ENCODE data around the gene BUB1B. TPM values are rescaled to one million over a fixed set of nuclear protein-coding genes. Genes with fewer than 3 reads are reported as not detected.
A peak's percentile ranks its signal among the peaks of the same experiment; 100 is the strongest.

The BUB1B gene
- total RNA-seq, 1 donor from 2014 or later: 2.4 TPM

GRCh38 chr15:40233727-40234577, 73.1 kb downstream of the BUB1B start:
- intact Hi-C loops (cut with DNase I): no loop called here
- ATAC-seq (no peak), DNase-seq (ENCODE audit: missing footprints) (no peak)

- peak; percentile 50 for DNase-seq (ENCODE audit: missing footprints)
- no peak for ATAC-seq
- intact Hi-C loops (cut with DNase I): no loop called here
Measured at GRCh38 chr15:40234783-40235182, 73.9 kb downstream of the BUB1B start.

GRCh38 chr15:40235201-40235885, 74.5 kb downstream of the BUB1B start:
- intact Hi-C loops (cut with DNase I): no loop called here
- no peak for ATAC-seq
- DNase-seq (ENCODE audit: missing footprints): no peak

GRCh38 chr15:40238532-40239403, 77.9 kb downstream of the BUB1B start, which contains the start of gene PAK6:
Gene PAK6, plus strand, starts transcription at chr15:40239063. Its CDS starts 25,723 bp downstream, at chr15:40264786.
- peak; percentile 71 for DNase-seq (ENCODE audit: missing footprints)
- intact Hi-C loops (cut with DNase I): no loop called here

GRCh38 chr15:40239404-40239692, 78.5 kb downstream of the BUB1B start:
- DNase-seq (ENCODE audit: missing footprints) (no peak), ATAC-seq (no peak)
- intact Hi-C loops (cut with DNase I): no loop called here

More at GRCh38 chr15:40238532-40239403, 77.9 kb downstream of the BUB1B start, which contains the start of gene PAK6:
- ATAC-seq: peak; percentile 53

- DNase-seq (ENCODE audit: missing footprints): peak; percentile 43
- intact Hi-C loops (cut with DNase I): no loop called here
- no peak for ATAC-seq
Measured at GRCh38 chr15:40239693-40240618, 79.1 kb downstream of the BUB1B start.

GRCh38 chr15:40240619-40241221, 79.9 kb downstream of the BUB1B start:
- DNase-seq (ENCODE audit: missing footprints): peak; percentile 13
- no peak for ATAC-seq

GRCh38 chr15:40241269-40242212, 80.7 kb downstream of the BUB1B start:
- DNase-seq (ENCODE audit: missing footprints): peak; percentile 56
- intact Hi-C loops (cut with DNase I): no loop called here
- ATAC-seq: no peak

More at GRCh38 chr15:40240619-40241221, 79.9 kb downstream of the BUB1B start:
- intact Hi-C loops (cut with DNase I): no loop called here

GRCh38 chr15:40242213-40242599, 81.3 kb downstream of the BUB1B start:
- intact Hi-C loops (cut with DNase I): no loop called here
- ATAC-seq: no peak
- DNase-seq (ENCODE audit: missing footprints): peak; percentile 43

- ATAC-seq: no peak
- intact Hi-C loops (cut with DNase I): no loop called here
Measured at GRCh38 chr15:40242601-40243000, 81.7 kb downstream of the BUB1B start.

GRCh38 chr15:40243126-40243810, 82.4 kb downstream of the BUB1B start:
- DNase-seq (ENCODE audit: missing footprints) (peak; percentile 50), ATAC-seq (no peak)
- intact Hi-C loops (cut with DNase I): no loop called here

More at GRCh38 chr15:40242601-40243000, 81.7 kb downstream of the BUB1B start:
- DNase-seq (ENCODE audit: missing footprints): peak; percentile 26

GRCh38 chr15:40244961-40245523, 84.2 kb downstream of the BUB1B start:
- DNase-seq (ENCODE audit: missing footprints): peak; percentile 16
- ATAC-seq: no peak
- intact Hi-C loops (cut with DNase I): no loop called here

- DNase-seq (ENCODE audit: missing footprints) (peak; percentile 32), ATAC-seq (no peak)
Measured at GRCh38 chr15:40245666-40246450, 85.0 kb downstream of the BUB1B start.

GRCh38 chr15:40246496-40247280, 85.8 kb downstream of the BUB1B start:
- DNase-seq (ENCODE audit: missing footprints): peak; percentile 27
- no peak for ATAC-seq

More at GRCh38 chr15:40245666-40246450, 85.0 kb downstream of the BUB1B start:
- intact Hi-C loops (cut with DNase I): no loop called here

More at GRCh38 chr15:40246496-40247280, 85.8 kb downstream of the BUB1B start:
- intact Hi-C loops (cut with DNase I): no loop called here
